ENCODE data around the gene LEMD2. TPM values are rescaled to one million over a fixed set of nuclear protein-coding genes. Genes with fewer than 3 reads are reported as not detected.

LEMD2 gene
- polyA plus RNA-seq, 1 of the 3 experiments (the other 2 are of a cell fraction), result 56.5 TPM

DNA sequence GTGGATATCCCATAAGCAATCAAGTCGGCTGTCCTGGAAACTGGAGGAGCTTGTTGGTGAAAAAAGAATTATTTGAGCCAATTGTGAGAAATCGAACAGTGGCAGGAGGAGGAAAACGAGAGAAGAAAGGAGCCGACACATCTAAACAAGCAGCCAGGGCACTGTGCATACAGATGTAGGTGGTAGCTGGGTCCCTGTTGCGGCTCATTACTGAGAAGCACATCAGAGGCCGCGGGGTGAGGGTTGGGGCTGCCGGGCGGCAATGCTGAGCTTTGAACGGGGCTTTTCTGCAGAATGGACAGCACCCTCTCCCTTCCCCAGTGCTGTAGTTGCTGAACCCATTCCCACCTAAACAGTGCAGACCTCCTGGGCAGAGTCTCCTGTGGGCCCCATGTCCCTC is 4.1 kb upstream of the LEMD2 start:
- Histone ChIP-seq H3F3A (replicated peaks; ENCODE audit: insufficient read depth) (no peaks in the 10 kb centered on the region), H3K4me1 (ENCODE audit: control insufficient read depth in 1 of 2, insufficient read depth in 2 of 2, low read depth in 1 of 2, low read length in 1 of 2) (peaks cover 3 to 17% of the 10 kb centered on the region in 2 experiments; a peak in 1 of 4 replicates), H3K27ac (ENCODE audit: low read depth in 2 of 2, low read length in 1 of 2) (no peak overlapping the region), H4K20me1 (ENCODE audit: insufficient read depth) (no peaks in the 10 kb centered on the region), H3K9me3 (no peaks in the 10 kb centered on the region), H3K27me3 (ENCODE audit: insufficient read depth) (no peaks in the 10 kb centered on the region), H3K9ac (no peak overlapping the region), H2AFZ (ENCODE audit: low read depth) (no peak overlapping the region), H3K4me2 (no peak overlapping the region), H3K36me3 (replicated peaks in 1 of 2; ENCODE audit: control insufficient read depth in 1 of 2, insufficient read depth in 2 of 2, low read length in 1 of 2) (no peaks in the 10 kb centered on the region), H3K4me3 (ENCODE audit: low read depth in 2 of 2, low read length in 1 of 2) (no peak overlapping the region), H3K79me2 (ENCODE audit: insufficient read depth) (peaks cover 19% of the 10 kb centered on the region), H3K9me2 (no peaks in the 10 kb centered on the region)
- WGBS (ENCODE audit: low lambda C conversion rate), result 87% methylated on average over 7 of the region's 10 CpGs
- POLR2A ChIA-PET, result no interaction called here
- CTCF ChIA-PET, result interaction anchor here (0.7 to 1.0 kb wide), 4 partner anchors 18 to 26 kb away, joined by 3 to 4 read pairs (median 3); no protein-coding TSS in a partner anchor
- DNase-seq, result no peak
- TF ChIP-seq FOXM1 (IDR thresholded peaks at IDR 0.05; ENCODE audit: low read depth) (no peak), RXRA (IDR thresholded peaks at IDR 0.05; ENCODE audit: borderline replicate concordance, low read depth) (no peak), RCOR1 (IDR thresholded peaks at IDR 0.05; ENCODE audit: low read length) (no peak), POLR2AphosphoS5 (IDR thresholded peaks at IDR 0.05; ENCODE audit: low read depth, low read length) (no peak)

GRCh38 chr6:33791620-33792019 is 2.7 kb upstream of the LEMD2 start:
- Histone ChIP-seq H3K4me1 (ENCODE audit: control insufficient read depth in 1 of 2, insufficient read depth in 2 of 2, low read depth in 1 of 2, low read length in 1 of 2) (peaks cover 15 to 30% of the 10 kb centered on the region in 2 experiments), H3K4me2 (no peak overlapping the region), H4K20me1 (ENCODE audit: insufficient read depth) (peaks cover 11% of the 10 kb centered on the region; the same call in 1 of the 2 replicates), H3K79me2 (ENCODE audit: insufficient read depth) (peaks cover 32% of the 10 kb centered on the region), H3K9ac (no peak overlapping the region), H3F3A (replicated peaks; ENCODE audit: insufficient read depth) (peaks cover 7% of the 10 kb centered on the region), H3K4me3 (ENCODE audit: low read depth in 2 of 2, low read length in 1 of 2) (no peak overlapping the region), H3K9me3 (no peaks in the 10 kb centered on the region), H2AFZ (ENCODE audit: low read depth) (no peak overlapping the region), H3K36me3 (replicated peaks in 1 of 2; ENCODE audit: control insufficient read depth in 1 of 2, insufficient read depth in 2 of 2, low read length in 1 of 2) (peaks cover 2 to 4% of the 10 kb centered on the region in 2 experiments), H3K27ac (ENCODE audit: low read depth in 2 of 2, low read length in 1 of 2) (no peak overlapping the region), H3K27me3 (ENCODE audit: insufficient read depth) (no peaks in the 10 kb centered on the region), H3K9me2 (no peaks in the 10 kb centered on the region)
- TF ChIP-seq TCF12 (IDR thresholded peaks at IDR 0.05), result no peak
- no peak for TF ChIP-seq CHD2 (IDR thresholded peaks at IDR 0.05; ENCODE audit: low read length, partially characterized antibody)
- TF ChIP-seq RXRA (IDR thresholded peaks at IDR 0.05; ENCODE audit: borderline replicate concordance, low read depth), result no peak
- TF ChIP-seq TEAD4 (IDR thresholded peaks at IDR 0.05; ENCODE audit: borderline replicate concordance, insufficient read depth), result no peak
- no peak for TF ChIP-seq SIN3A (IDR thresholded peaks at IDR 0.05; ENCODE audit: borderline replicate concordance, low read depth, low read length)
- CTCF ChIA-PET, result interaction anchor here (0.9 to 1.4 kb wide), 2 partner anchors 20 to 264 kb away, joined by 3 read pairs; no protein-coding TSS in a partner anchor
- POLR2A ChIA-PET, result no interaction called here
- no peak for DNase-seq
- WGBS (ENCODE audit: low lambda C conversion rate), result 89% methylated on average over 7 of the region's 7 CpGs

- H3K4me3 ChIP-seq (ENCODE audit: low read depth in 2 of 2, low read length in 1 of 2), result no peak overlapping the region
- peaks cover 8% of the 10 kb centered on the region for H3F3A ChIP-seq (replicated peaks; ENCODE audit: insufficient read depth)
- H3K27ac ChIP-seq (ENCODE audit: low read depth in 2 of 2, low read length in 1 of 2), result no peak overlapping the region
- H3K4me1 ChIP-seq (ENCODE audit: control insufficient read depth in 1 of 2, insufficient read depth in 2 of 2, low read depth in 1 of 2, low read length in 1 of 2), result peaks cover 22 to 37% of the 10 kb centered on the region in 2 experiments
- H3K79me2 ChIP-seq (ENCODE audit: insufficient read depth), result peaks cover 39% of the 10 kb centered on the region
- H3K9me2 ChIP-seq, result no peaks in the 10 kb centered on the region
- no peaks in the 10 kb centered on the region for H3K27me3 ChIP-seq (ENCODE audit: insufficient read depth)
- no peak overlapping the region for H3K4me2 ChIP-seq
- no peak overlapping the region for H3K9ac ChIP-seq
- H3K36me3 ChIP-seq (replicated peaks in 1 of 2; ENCODE audit: control insufficient read depth in 1 of 2, insufficient read depth in 2 of 2, low read length in 1 of 2), result peaks cover 7 to 11% of the 10 kb centered on the region in 2 experiments
- WGBS (ENCODE audit: low lambda C conversion rate), result 83% methylated on average over 3 of the region's 5 CpGs
- ChIA-PET POLR2A (no interaction called here), CTCF (interaction anchor here (0.9 to 1.4 kb wide), 2 partner anchors 19 to 264 kb away, joined by 3 read pairs; no protein-coding TSS in a partner anchor)
- H3K9me3 ChIP-seq, result no peaks in the 10 kb centered on the region
- H2AFZ ChIP-seq (ENCODE audit: low read depth), result no peak overlapping the region
- DNase-seq, result no peak
- TF ChIP-seq CHD2 (IDR thresholded peaks at IDR 0.05; ENCODE audit: low read length, partially characterized antibody) (no peak), RCOR1 (IDR thresholded peaks at IDR 0.05; ENCODE audit: low read length) (no peak)
- H4K20me1 ChIP-seq (ENCODE audit: insufficient read depth), result peaks cover 18% of the 10 kb centered on the region
These were observed 2.0 kb upstream of the LEMD2 start for GRCh38 chr6:33790910-33791309.
